GM23248 (cell line): ENCODE measurements around the gene SPATA12. TPM values are rescaled to one million over a fixed set of nuclear protein-coding genes. Genes with fewer than 3 reads are reported as not detected.

Experiments
- DNase-seq: peaks from one replicate; pipeline ENCODE4 v3.0.0-alpha.2; 2015
- H2AFZ ChIP-seq: fragments of 200-600 bp; sonication (generic); 2 replicates; pipeline ENCODE4 v1.6.1; 2016; ENCODE audit warnings: antibody characterized with exemption
- H3F3A ChIP-seq: fragments of 200-600 bp; sonication (generic); 2 replicates; pipeline ENCODE4 v1.6.1; 2016; ENCODE audit warnings: mild to moderate bottlenecking, antibody characterized with exemption, mixed run types; ENCODE audit not compliant: insufficient read depth
- H3K27ac ChIP-seq: fragments of 200-600 bp; sonication (generic); 2 replicates; pipeline ENCODE4 v1.5.1; 2016; ENCODE audit warnings: mild to moderate bottlenecking
- H3K27me3 ChIP-seq: fragments of 200-600 bp; sonication (generic); replicated peaks from 2 replicates; pipeline ENCODE4 v1.6.1; 2016; ENCODE audit warnings: mild to moderate bottlenecking; ENCODE audit not compliant: insufficient read depth
- H3K36me3 ChIP-seq: fragments of 200-600 bp; sonication (generic); 2 replicates; pipeline ENCODE4 v1.6.1; 2016; ENCODE audit warnings: low read depth, mild to moderate bottlenecking
- H3K4me1 ChIP-seq: fragments of 200-600 bp; sonication (generic); 2 replicates; pipeline ENCODE4 v1.6.1; 2016; ENCODE audit warnings: mild to moderate bottlenecking; ENCODE audit not compliant: insufficient read depth
- H3K4me2 ChIP-seq: fragments of 200-600 bp; sonication (generic); one replicate; pipeline ENCODE4 v1.6.1; 2016; ENCODE audit warnings: mild to moderate bottlenecking; ENCODE audit not compliant: unreplicated experiment
- H3K4me3 ChIP-seq: fragments of 200-600 bp; sonication (generic); 2 replicates; pipeline ENCODE4 v1.5.1; 2016; ENCODE audit warnings: mild to moderate bottlenecking
- H3K79me2 ChIP-seq: fragments of 200-600 bp; sonication (generic); 2 replicates; pipeline ENCODE4 v1.6.1; 2016; ENCODE audit warnings: mild to moderate bottlenecking; ENCODE audit not compliant: insufficient read depth
- H3K9ac ChIP-seq: fragments of 200-600 bp; sonication (generic); 2 replicates; pipeline ENCODE4 v1.6.1; 2016; ENCODE audit warnings: mild to moderate bottlenecking
- H3K9me2 ChIP-seq: fragments of 200-600 bp; sonication (generic); 2 replicates; pipeline ENCODE4 v1.6.1; 2016; ENCODE audit warnings: mixed run types, mild to moderate bottlenecking, moderate library complexity; ENCODE audit not compliant: insufficient read depth
- H3K9me3 ChIP-seq: fragments of 200-600 bp; sonication (generic); one replicate; pipeline ENCODE4 v1.6.1; 2017; ENCODE audit warnings: low read depth
- H4K20me1 ChIP-seq: fragments of 200-600 bp; sonication (generic); 2 replicates; pipeline ENCODE4 v1.6.0; 2016; ENCODE audit not compliant: insufficient read depth
- EZH2 ChIP-seq: fragments of 200-600 bp; sonication (generic); IDR thresholded peaks from 2 replicates; pipeline ENCODE4 v1.6.1; 2018; ENCODE audit warnings: antibody characterized with exemption, mild to moderate bottlenecking; ENCODE audit not compliant: insufficient read depth, poor library complexity, severe bottlenecking
- EZH2phosphoT487 ChIP-seq: fragments of 200-600 bp; sonication (generic); IDR thresholded peaks from 2 replicates; pipeline ENCODE4 v1.6.1; 2018; ENCODE audit warnings: antibody characterized with exemption, moderate library complexity, mild to moderate bottlenecking, low read depth; ENCODE audit not compliant: insufficient read depth
- WGBS, 2 experiments: methylation state at CpG; one replicate each; pipeline ENCODE4 v1.1.6; 2015 to 2017; ENCODE audit warnings: low lambda C conversion rate in 2 of 2, low coverage in 1 of 2; ENCODE audit errors: missing lambda C conversion rate in 2 of 2; 5-methylcytosine and 5-hydroxymethylcytosine counted together
- in situ Hi-C: fragments of 300-500 bp; cut with MboI; formaldehyde crosslinking; loops from 2 replicates; pipeline ENCODE4 v1.15.0; 2020
- polyA plus RNA-seq: library from polyadenylated mRNA; unstranded; fragments of >200 nt; fragmentation: Nextera tagmentation; extraction: Ambion mirVana; gene quantifications from 2 replicates; pipeline ENCODE4 v1.2.1, GENCODE V29; 2016
- total RNA-seq: library from RNA; depleted of rRNA; stranded (reverse); fragments of >200 nt; shearing (Covaris generic); gene quantifications from 2 replicates; pipeline ENCODE4 v1.2.3, GENCODE V29; 2014

Gene SPATA12
- total and polyA plus RNA-seq, 2 experiments from 2014 or later, result not detected

GRCh38 chr3:57065588-57065987 is 5.1 kb downstream of the SPATA12 start:
- in situ Hi-C loops, result no loop called here
- Histone ChIP-seq H3K4me1 (peaks cover 21% of the 10 kb centered on the region), H3K4me2 (no peak overlapping the region), H3K27me3 (no peaks in the 10 kb centered on the region), H2AFZ (no peak overlapping the region), H4K20me1 (no peaks in the 10 kb centered on the region), H3K27ac (no peak overlapping the region), H3F3A (peaks cover 19% of the 10 kb centered on the region; the same call in 1 of the 2 replicates), H3K9me3 (no peaks in the 10 kb centered on the region), H3K9ac (no peak overlapping the region), H3K36me3 (no peaks in the 10 kb centered on the region), H3K9me2 (no peaks in the 10 kb centered on the region), H3K4me3 (no peak overlapping the region), H3K79me2 (no peaks in the 10 kb centered on the region)
- peak; percentile 28 for DNase-seq
- 75 to 85% methylated on average over 3 of the region's 3 CpGs for WGBS, 2 experiments
- TF ChIP-seq EZH2phosphoT487 (no peak), EZH2 (no peak)

DNA sequence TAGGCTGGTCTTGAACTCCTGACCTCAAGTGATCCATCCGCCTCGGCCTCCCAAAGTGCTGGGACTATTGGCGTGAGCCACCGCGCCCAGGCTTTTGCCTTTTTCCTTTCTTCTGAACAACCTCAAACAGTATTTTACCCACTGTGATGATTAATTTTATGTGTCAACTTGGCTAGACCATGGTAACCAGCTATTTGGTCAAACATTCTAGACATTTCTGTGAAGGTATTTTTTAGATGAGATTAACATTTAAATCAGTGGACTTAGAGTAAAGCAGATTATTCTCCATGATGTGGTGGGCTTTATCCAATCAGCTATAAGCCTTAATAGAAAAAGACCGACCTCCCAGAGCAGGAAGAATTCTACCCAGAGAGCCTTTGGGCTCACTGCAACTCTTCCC is 6.0 kb downstream of the SPATA12 start:
- in situ Hi-C loops, result no loop called here
- no peaks in the 10 kb centered on the region for H3K36me3 ChIP-seq
- no peak overlapping the region for H3K4me3 ChIP-seq

GRCh38 chr3:57068437-57069089 is 8.1 kb downstream of the SPATA12 start:
- Histone ChIP-seq H3K4me2 (peak overlapping the region; percentile 55), H3K4me1 (peaks cover 14% of the 10 kb centered on the region), H3K27ac (peak overlapping the region; percentile 67), H3K4me3 (peak overlapping the region; percentile 36), H3K36me3 (no peaks in the 10 kb centered on the region), H3F3A (peaks cover 19% of the 10 kb centered on the region; the same call in 1 of the 2 replicates), H4K20me1 (no peaks in the 10 kb centered on the region), H3K79me2 (no peaks in the 10 kb centered on the region), H3K9me3 (no peaks in the 10 kb centered on the region), H3K9ac (peak overlapping the region; percentile 36), H2AFZ (peak overlapping the region; percentile 21), H3K9me2 (no peaks in the 10 kb centered on the region), H3K27me3 (no peaks in the 10 kb centered on the region)
- TF ChIP-seq EZH2phosphoT487 (no peak), EZH2 (no peak)
- DNase-seq, result peak; percentile 89
- in situ Hi-C loops, result no loop called here
- 2 to 6% methylated on average over 11 of the region's 11 CpGs for WGBS, 2 experiments

More for the DNA sequence above, 6.0 kb downstream of the SPATA12 start:
- no peak overlapping the region for H3K9ac ChIP-seq
- WGBS, 2 experiments, result 96 to 97% methylated on average over 6 of the region's 6 CpGs
- H3K9me2 ChIP-seq, result no peaks in the 10 kb centered on the region
- H3K4me1 ChIP-seq, result peaks cover 16% of the 10 kb centered on the region
- no peaks in the 10 kb centered on the region for H3K79me2 ChIP-seq
- H3F3A ChIP-seq, result peaks cover 19% of the 10 kb centered on the region; the same call in 1 of the 2 replicates
- H3K4me2 ChIP-seq, result no peak overlapping the region
- H3K27ac ChIP-seq, result no peak overlapping the region
- H3K9me3 ChIP-seq, result no peaks in the 10 kb centered on the region
- no peaks in the 10 kb centered on the region for H3K27me3 ChIP-seq
- no peak for DNase-seq
- no peak overlapping the region for H2AFZ ChIP-seq
- no peaks in the 10 kb centered on the region for H4K20me1 ChIP-seq
- TF ChIP-seq EZH2phosphoT487, result no peak
- TF ChIP-seq EZH2, result no peak

GRCh38 chr3:57069503-57069902 is 9.0 kb downstream of the SPATA12 start:
- Histone ChIP-seq H3K9me3 (no peaks in the 10 kb centered on the region), H4K20me1 (no peaks in the 10 kb centered on the region), H3K4me3 (no peak overlapping the region), H3F3A (peaks cover 19% of the 10 kb centered on the region; the same call in 1 of the 2 replicates), H3K9me2 (no peaks in the 10 kb centered on the region), H3K4me2 (peak overlapping the region; percentile 55), H3K4me1 (peaks cover 14% of the 10 kb centered on the region), H3K36me3 (no peaks in the 10 kb centered on the region), H3K79me2 (no peaks in the 10 kb centered on the region), H3K27me3 (no peaks in the 10 kb centered on the region), H2AFZ (0 out of 2 replicates have a peak overlapping the region, but pooled peaks have one; percentile 21), H3K27ac (no peak overlapping the region), H3K9ac (no peak overlapping the region)
- TF ChIP-seq EZH2, result no peak
- no peak for TF ChIP-seq EZH2phosphoT487
- in situ Hi-C loops, result no loop called here
- WGBS, 2 experiments, result 43 to 44% methylated on average over 6 of the region's 6 CpGs
- no peak for DNase-seq
